ENCODE results near the gene ITGA6. TPM values are rescaled to one million over a fixed set of nuclear protein-coding genes. Genes with fewer than 3 reads are reported as not detected.

Gene ITGA6
- total and polyA plus RNA-seq, 2 experiments from 2014 or later, result 16.7 to 64.8 TPM

DNA sequence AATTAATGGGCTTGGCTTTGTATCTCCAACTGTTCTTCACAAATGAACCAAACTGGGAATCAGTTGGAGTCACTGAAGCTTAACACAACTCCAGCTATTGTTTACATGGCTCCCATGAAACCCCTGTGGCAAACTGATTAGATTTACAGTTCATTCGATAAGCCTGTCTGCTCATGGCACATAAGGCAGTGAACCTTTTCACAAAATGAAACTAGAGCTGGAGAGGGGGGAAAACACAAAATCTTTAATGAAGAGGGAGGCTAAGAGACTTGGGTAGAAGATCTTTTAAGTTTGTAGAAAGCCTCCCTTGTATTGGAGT, 11.6 kb upstream of the ITGA6 start:
- no peaks in the 10 kb centered on the region for H3K27me3 ChIP-seq
- H3K36me3 ChIP-seq (replicated peaks; ENCODE audit: insufficient read depth, low read depth), result no peaks in the 10 kb centered on the region
- H3K4me2 ChIP-seq, result no peak overlapping the region
- no peak overlapping the region for H3K27ac ChIP-seq
- H3K4me1 ChIP-seq (ENCODE audit: insufficient read depth), result no peaks in the 10 kb centered on the region
- WGBS (ENCODE audit: low lambda C conversion rate, missing lambda C conversion rate), result 60% methylated on average over 1 of the region's 1 CpG
- no peaks in the 10 kb centered on the region for H4K20me1 ChIP-seq (ENCODE audit: insufficient read depth, poor library complexity, severe bottlenecking)
- H2AFZ ChIP-seq, result no peak overlapping the region
- no peaks in the 10 kb centered on the region for H3K9me2 ChIP-seq (replicated peaks; ENCODE audit: insufficient read depth)
- no peak overlapping the region for H3K4me3 ChIP-seq
- no peak for TF ChIP-seq EZH2 (IDR thresholded peaks at IDR 0.05; ENCODE audit: borderline replicate concordance)
- TF ChIP-seq EZH2phosphoT487 (IDR thresholded peaks at IDR 0.05; ENCODE audit: low read depth, severe bottlenecking, unreplicated experiment), result no peak
- TF ChIP-seq, protein P1, sequence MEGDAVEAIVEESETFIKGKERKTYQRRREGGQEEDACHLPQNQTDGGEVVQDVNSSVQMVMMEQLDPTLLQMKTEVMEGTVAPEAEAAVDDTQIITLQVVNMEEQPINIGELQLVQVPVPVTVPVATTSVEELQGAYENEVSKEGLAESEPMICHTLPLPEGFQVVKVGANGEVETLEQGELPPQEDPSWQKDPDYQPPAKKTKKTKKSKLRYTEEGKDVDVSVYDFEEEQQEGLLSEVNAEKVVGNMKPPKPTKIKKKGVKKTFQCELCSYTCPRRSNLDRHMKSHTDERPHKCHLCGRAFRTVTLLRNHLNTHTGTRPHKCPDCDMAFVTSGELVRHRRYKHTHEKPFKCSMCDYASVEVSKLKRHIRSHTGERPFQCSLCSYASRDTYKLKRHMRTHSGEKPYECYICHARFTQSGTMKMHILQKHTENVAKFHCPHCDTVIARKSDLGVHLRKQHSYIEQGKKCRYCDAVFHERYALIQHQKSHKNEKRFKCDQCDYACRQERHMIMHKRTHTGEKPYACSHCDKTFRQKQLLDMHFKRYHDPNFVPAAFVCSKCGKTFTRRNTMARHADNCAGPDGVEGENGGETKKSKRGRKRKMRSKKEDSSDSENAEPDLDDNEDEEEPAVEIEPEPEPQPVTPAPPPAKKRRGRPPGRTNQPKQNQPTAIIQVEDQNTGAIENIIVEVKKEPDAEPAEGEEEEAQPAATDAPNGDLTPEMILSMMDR (IDR thresholded peaks at IDR 0.05; ENCODE audit: poor library complexity), result no peak
- no peaks in the 10 kb centered on the region for H3K79me2 ChIP-seq
- H3K9me3 ChIP-seq (ENCODE audit: low read depth), result no peaks in the 10 kb centered on the region
- no peak for DNase-seq (ENCODE audit: low spot score)

DNA sequence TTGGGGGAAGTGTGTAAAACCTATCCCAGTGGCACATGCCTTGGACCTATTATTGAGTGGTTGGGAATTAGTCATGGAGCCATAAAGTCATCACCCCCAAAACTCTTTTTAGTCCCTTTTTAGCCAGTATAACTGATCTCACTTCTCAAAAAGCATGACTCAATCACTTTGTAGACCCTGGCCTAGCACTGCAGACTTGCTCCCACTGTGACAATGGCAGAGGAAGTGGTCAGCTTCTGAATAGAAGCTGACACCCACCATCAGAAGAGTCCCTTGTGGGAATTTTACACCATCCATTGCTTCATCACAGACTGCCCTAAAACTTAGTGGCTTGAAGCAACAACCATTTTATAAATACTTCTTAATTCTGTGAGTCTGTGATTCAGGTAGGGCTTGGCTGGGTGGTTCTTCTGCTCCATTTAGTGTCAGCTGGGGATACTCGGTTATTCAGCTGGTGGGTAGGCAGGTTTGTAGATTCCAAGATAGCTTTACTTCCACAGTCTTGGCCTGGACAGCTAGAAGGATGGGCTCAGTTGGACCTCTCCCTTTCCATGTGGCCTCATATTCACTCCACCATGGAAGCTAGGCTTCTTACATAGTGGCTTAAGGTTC, 10.8 kb upstream of the ITGA6 start:
- 92% methylated on average over 1 of the region's 1 CpG for WGBS (ENCODE audit: low lambda C conversion rate, missing lambda C conversion rate)
- DNase-seq (ENCODE audit: low spot score), result no peak
- no peaks in the 10 kb centered on the region for H3K9me2 ChIP-seq (replicated peaks; ENCODE audit: insufficient read depth)
- H4K20me1 ChIP-seq (ENCODE audit: insufficient read depth, poor library complexity, severe bottlenecking), result no peaks in the 10 kb centered on the region
- TF ChIP-seq EZH2 (IDR thresholded peaks at IDR 0.05; ENCODE audit: borderline replicate concordance) (no peak), EZH2phosphoT487 (IDR thresholded peaks at IDR 0.05; ENCODE audit: low read depth, severe bottlenecking, unreplicated experiment) (no peak)
- TF ChIP-seq, protein P1 (IDR thresholded peaks at IDR 0.05; ENCODE audit: poor library complexity), result no peak
- no peaks in the 10 kb centered on the region for H3K36me3 ChIP-seq (replicated peaks; ENCODE audit: insufficient read depth, low read depth)
- no peaks in the 10 kb centered on the region for H3K9me3 ChIP-seq (ENCODE audit: low read depth)
- no peak overlapping the region for H3K27ac ChIP-seq
- no peaks in the 10 kb centered on the region for H3K79me2 ChIP-seq
- H3K27me3 ChIP-seq, result no peaks in the 10 kb centered on the region
- no peak overlapping the region for H3K4me3 ChIP-seq
- H3K4me2 ChIP-seq, result no peak overlapping the region
- no peaks in the 10 kb centered on the region for H3K4me1 ChIP-seq (ENCODE audit: insufficient read depth)
- no peak overlapping the region for H2AFZ ChIP-seq

DNA sequence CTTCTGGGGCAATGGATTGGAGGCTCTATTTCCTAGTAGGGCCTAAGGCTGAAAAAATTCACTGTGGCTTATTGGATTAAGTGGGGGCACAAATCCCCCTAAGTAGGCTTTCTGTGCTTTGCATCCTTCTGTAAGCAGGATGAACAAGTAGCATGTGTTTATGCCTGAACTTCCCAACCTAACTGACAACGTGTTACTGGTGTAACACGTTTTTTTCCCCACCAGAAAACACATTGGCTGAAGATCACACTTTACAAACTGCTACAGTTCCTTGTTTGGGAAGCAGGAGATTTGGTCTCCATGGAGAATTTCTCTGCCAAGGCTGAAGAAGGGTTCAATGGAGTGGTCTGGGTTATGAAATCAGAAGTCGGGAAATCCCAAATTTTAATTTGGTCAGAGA, 7.2 kb upstream of the ITGA6 start:
- no peak overlapping the region for H3K4me2 ChIP-seq
- H2AFZ ChIP-seq, result no peak overlapping the region
- DNase-seq (ENCODE audit: low spot score), result no peak
- H3K9me2 ChIP-seq (replicated peaks; ENCODE audit: insufficient read depth), result no peaks in the 10 kb centered on the region
- peaks cover 3% of the 10 kb centered on the region for H3K27me3 ChIP-seq
- H3K4me1 ChIP-seq (ENCODE audit: insufficient read depth), result no peaks in the 10 kb centered on the region
- H3K4me3 ChIP-seq, result no peak overlapping the region
- WGBS (ENCODE audit: low lambda C conversion rate, missing lambda C conversion rate), result 77% methylated on average over 3 of the region's 3 CpGs
- no peak for TF ChIP-seq EZH2phosphoT487 (IDR thresholded peaks at IDR 0.05; ENCODE audit: low read depth, severe bottlenecking, unreplicated experiment)
- TF ChIP-seq EZH2 (IDR thresholded peaks at IDR 0.05; ENCODE audit: borderline replicate concordance), result no peak
- TF ChIP-seq, protein P1 (IDR thresholded peaks at IDR 0.05; ENCODE audit: poor library complexity), result no peak
- H3K9me3 ChIP-seq (ENCODE audit: low read depth), result no peaks in the 10 kb centered on the region
- H3K36me3 ChIP-seq (replicated peaks; ENCODE audit: insufficient read depth, low read depth), result no peaks in the 10 kb centered on the region
- H3K27ac ChIP-seq, result no peak overlapping the region
- no peaks in the 10 kb centered on the region for H3K79me2 ChIP-seq
- no peaks in the 10 kb centered on the region for H4K20me1 ChIP-seq (ENCODE audit: insufficient read depth, poor library complexity, severe bottlenecking)
